Osteocyte (in vitro differentiated cells): ENCODE results near the gene ARHGAP5. TPM values are rescaled to one million over a fixed set of nuclear protein-coding genes. Genes with fewer than 3 reads are reported as not detected.

Source experiments
- DNase-seq: peaks from one replicate; pipeline ENCODE4 v3.0.0; 2021; ENCODE audit warnings: mixed read lengths; ENCODE audit not compliant: unreplicated experiment; ENCODE audit errors: extremely low spot score
- H3K27ac Mint-ChIP-seq: one replicate; pipeline ENCODE4 v1.8.0; 2021; ENCODE audit warnings: mild to moderate bottlenecking, mixed read lengths; ENCODE audit not compliant: unreplicated experiment
- H3K27me3 Mint-ChIP-seq: one replicate; pipeline ENCODE4 v1.8.0; 2021; ENCODE audit warnings: mixed read lengths; ENCODE audit not compliant: unreplicated experiment
- H3K36me3 Mint-ChIP-seq: one replicate; pipeline ENCODE4 v1.8.0; 2021; ENCODE audit warnings: mixed read lengths; ENCODE audit not compliant: unreplicated experiment
- H3K4me1 Mint-ChIP-seq: one replicate; pipeline ENCODE4 v1.8.0; 2021; ENCODE audit warnings: mixed read lengths; ENCODE audit not compliant: unreplicated experiment
- H3K4me3 Mint-ChIP-seq: one replicate; pipeline ENCODE4 v1.8.0; 2021; ENCODE audit warnings: mild to moderate bottlenecking, moderate library complexity, mixed read lengths; ENCODE audit not compliant: unreplicated experiment
- H3K9me3 Mint-ChIP-seq: one replicate; pipeline ENCODE4 v1.8.0; 2021; ENCODE audit warnings: mixed read lengths; ENCODE audit not compliant: unreplicated experiment
- CTCF ChIP-seq: fragments of 200-600 bp; sonication (generic); IDR thresholded peaks from 2 replicates; pipeline ENCODE4 v1.5.0; 2021; ENCODE audit warnings: antibody characterized with exemption, mild to moderate bottlenecking, moderate library complexity
- total RNA-seq: library from RNA; stranded (reverse); gene quantifications from 2 replicates; pipeline ENCODE4 v1.2.1, GENCODE V29; 2021

ARHGAP5 gene
- total RNA-seq, 1 donor from 2014 or later = 87.1 TPM

- Mint-ChIP-seq H3K9me3 (no peaks in the 10 kb centered on the region), H3K4me3 (no peak overlapping the region), H3K27me3 (no peaks in the 10 kb centered on the region), H3K36me3 (peaks cover 43% of the 10 kb centered on the region), H3K27ac (no peak overlapping the region), H3K4me1 (peaks cover 25% of the 10 kb centered on the region)
- DNase-seq = no peak
- no peak for TF ChIP-seq CTCF
Measured at GRCh38 chr14:32090686-32091085, 13.6 kb downstream of the ARHGAP5 start.

GRCh38 chr14:32099473-32099872 lies 22.4 kb downstream of the ARHGAP5 start:
- H3K27ac Mint-ChIP-seq = no peak overlapping the region
- H3K4me1 Mint-ChIP-seq = peaks cover 11% of the 10 kb centered on the region
- no peaks in the 10 kb centered on the region for H3K27me3 Mint-ChIP-seq
- H3K36me3 Mint-ChIP-seq = peaks cover 25% of the 10 kb centered on the region
- TF ChIP-seq CTCF = no peak
- H3K4me3 Mint-ChIP-seq = no peak overlapping the region
- no peaks in the 10 kb centered on the region for H3K9me3 Mint-ChIP-seq
- DNase-seq = no peak

GRCh38 chr14:32100175-32100574 lies 23.1 kb downstream of the ARHGAP5 start:
- peaks cover 23% of the 10 kb centered on the region for H3K36me3 Mint-ChIP-seq
- DNase-seq = no peak
- no peaks in the 10 kb centered on the region for H3K27me3 Mint-ChIP-seq
- TF ChIP-seq CTCF = no peak
- H3K27ac Mint-ChIP-seq = no peak overlapping the region
- H3K9me3 Mint-ChIP-seq = no peaks in the 10 kb centered on the region
- peaks cover 11% of the 10 kb centered on the region for H3K4me1 Mint-ChIP-seq
- H3K4me3 Mint-ChIP-seq = no peak overlapping the region

GRCh38 chr14:32102152-32102787 lies 25.2 kb downstream of the ARHGAP5 start:
- TF ChIP-seq CTCF = no peak
- no peak overlapping the region for H3K4me3 Mint-ChIP-seq
- H3K27me3 Mint-ChIP-seq = no peaks in the 10 kb centered on the region
- no peak overlapping the region for H3K27ac Mint-ChIP-seq
- peaks cover 16% of the 10 kb centered on the region for H3K36me3 Mint-ChIP-seq
- DNase-seq = no peak
- H3K4me1 Mint-ChIP-seq = peaks cover 11% of the 10 kb centered on the region
- no peaks in the 10 kb centered on the region for H3K9me3 Mint-ChIP-seq

GRCh38 chr14:32102968-32103367 lies 25.9 kb downstream of the ARHGAP5 start:
- peaks cover 11% of the 10 kb centered on the region for H3K4me1 Mint-ChIP-seq
- no peaks in the 10 kb centered on the region for H3K27me3 Mint-ChIP-seq
- no peak for DNase-seq
- peaks cover 14% of the 10 kb centered on the region for H3K36me3 Mint-ChIP-seq
- H3K27ac Mint-ChIP-seq = no peak overlapping the region
- H3K4me3 Mint-ChIP-seq = no peak overlapping the region
- H3K9me3 Mint-ChIP-seq = no peaks in the 10 kb centered on the region
- no peak for TF ChIP-seq CTCF
